GM13976 (cell line): ENCODE data around the gene TGM2.

Source experiments
- DNase-seq: peaks from one replicate; pipeline ENCODE4 v3.0.0; 2012; ENCODE audit warnings: low spot score
- in situ Hi-C: fragments of 300-500 bp; cut with MboI; formaldehyde crosslinking; loops from one replicate; pipeline ENCODE4 v1.12.0; 2022; ENCODE audit warnings: low sequenced_read_pairs, mixed read lengths, inconsistent platforms; ENCODE audit not compliant: unreplicated experiment
- TF ChIP-seq, protein P1 (sequence below): IDR thresholded peaks from 2 replicates; pipeline ENCODE4 v1.5.1; 2012; ENCODE audit warnings: borderline replicate concordance, mild to moderate bottlenecking; ENCODE audit not compliant: insufficient read depth; ENCODE audit errors: extremely low read depth, missing control alignments, control extremely low read depth

The TGM2 gene

DNA sequence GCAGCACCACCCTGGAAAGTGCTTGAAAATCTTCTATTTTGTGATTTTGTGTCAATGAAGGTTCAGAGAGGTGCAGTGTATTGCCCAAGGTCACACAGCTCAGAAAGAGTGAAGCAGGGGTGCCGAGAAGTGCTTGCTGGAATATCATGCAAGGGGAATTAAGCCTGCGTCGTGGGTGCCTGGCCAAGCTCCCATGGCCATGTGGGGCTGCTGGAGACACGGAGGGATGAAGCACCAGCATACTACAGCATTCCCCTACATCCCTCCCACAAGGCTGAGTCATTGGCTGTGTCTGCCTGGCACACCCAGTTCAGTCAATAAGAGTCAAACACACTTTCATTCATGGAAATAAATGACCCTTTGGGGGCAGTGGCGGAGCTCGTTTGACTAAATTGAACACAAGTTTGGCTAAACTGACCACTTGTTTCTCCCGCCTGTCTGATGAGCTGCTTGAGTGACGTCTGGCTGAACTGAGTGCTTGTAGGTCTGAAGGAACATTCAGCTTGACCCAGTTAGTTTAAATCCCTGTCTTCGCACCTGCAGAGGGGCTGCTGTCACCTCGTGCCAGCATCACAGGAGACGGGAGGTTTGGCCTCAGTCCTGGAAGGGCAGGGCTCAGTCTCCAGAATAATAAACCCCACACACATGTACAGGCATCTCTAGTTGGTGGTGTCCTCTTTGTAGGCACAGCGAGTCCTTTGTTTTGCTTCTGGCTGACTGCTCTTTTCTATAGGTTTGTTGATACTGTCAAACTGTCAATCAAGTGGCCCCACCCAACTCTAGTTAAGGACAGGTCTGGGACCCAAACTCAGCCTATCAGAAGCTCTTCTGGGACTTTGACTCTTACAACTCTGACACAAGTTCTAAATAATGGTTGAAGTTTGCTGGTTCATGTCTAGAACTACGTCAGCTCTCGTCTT, 8.4 kb upstream of the TGM2 start:
- DNase-seq = no peak
- in situ Hi-C loops = no loop called here
- TF ChIP-seq, protein P1, sequence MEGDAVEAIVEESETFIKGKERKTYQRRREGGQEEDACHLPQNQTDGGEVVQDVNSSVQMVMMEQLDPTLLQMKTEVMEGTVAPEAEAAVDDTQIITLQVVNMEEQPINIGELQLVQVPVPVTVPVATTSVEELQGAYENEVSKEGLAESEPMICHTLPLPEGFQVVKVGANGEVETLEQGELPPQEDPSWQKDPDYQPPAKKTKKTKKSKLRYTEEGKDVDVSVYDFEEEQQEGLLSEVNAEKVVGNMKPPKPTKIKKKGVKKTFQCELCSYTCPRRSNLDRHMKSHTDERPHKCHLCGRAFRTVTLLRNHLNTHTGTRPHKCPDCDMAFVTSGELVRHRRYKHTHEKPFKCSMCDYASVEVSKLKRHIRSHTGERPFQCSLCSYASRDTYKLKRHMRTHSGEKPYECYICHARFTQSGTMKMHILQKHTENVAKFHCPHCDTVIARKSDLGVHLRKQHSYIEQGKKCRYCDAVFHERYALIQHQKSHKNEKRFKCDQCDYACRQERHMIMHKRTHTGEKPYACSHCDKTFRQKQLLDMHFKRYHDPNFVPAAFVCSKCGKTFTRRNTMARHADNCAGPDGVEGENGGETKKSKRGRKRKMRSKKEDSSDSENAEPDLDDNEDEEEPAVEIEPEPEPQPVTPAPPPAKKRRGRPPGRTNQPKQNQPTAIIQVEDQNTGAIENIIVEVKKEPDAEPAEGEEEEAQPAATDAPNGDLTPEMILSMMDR = no peak

DNA sequence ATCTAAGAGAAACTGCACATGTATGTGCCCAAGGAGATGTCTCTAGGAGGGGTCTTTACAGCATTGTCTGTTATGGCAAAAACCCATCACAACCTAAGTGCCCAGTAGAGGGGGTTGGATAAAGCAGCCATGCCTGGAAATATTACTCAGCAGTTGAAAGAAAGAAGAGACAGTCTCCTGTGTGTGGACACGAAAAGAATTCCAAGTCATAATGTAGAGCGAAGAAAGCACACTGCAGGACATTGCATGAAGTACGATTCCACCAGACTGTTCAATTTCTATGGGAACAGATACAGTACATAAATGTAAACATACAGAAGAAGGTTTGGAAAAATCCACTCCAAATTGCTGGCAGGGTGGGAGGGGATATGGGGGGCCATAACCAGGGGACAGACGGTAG, 7.3 kb upstream of the TGM2 start:
- in situ Hi-C loops = no loop called here
- DNase-seq = no peak
- TF ChIP-seq, protein P1 = no peak

DNA sequence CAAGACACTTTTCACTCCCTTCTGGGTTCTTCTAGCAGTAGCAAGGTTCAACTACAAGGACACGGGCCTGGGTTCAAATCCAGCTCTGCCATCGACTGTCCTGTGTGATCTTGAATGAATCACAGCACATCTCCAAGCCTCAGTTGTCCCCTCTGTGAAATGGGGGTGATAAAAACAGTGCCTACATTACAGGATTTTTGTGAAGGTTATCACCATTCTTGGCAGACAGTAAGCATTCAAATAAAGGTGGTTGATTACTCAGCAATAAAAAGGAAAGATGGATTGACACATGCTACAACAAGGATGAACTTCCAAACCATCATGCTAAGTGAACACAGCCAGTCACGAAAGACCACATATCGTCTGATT, 6.6 kb upstream of the TGM2 start:
- TF ChIP-seq, protein P1 = no peak
- no peak for DNase-seq
- in situ Hi-C loops = no loop called here

DNA sequence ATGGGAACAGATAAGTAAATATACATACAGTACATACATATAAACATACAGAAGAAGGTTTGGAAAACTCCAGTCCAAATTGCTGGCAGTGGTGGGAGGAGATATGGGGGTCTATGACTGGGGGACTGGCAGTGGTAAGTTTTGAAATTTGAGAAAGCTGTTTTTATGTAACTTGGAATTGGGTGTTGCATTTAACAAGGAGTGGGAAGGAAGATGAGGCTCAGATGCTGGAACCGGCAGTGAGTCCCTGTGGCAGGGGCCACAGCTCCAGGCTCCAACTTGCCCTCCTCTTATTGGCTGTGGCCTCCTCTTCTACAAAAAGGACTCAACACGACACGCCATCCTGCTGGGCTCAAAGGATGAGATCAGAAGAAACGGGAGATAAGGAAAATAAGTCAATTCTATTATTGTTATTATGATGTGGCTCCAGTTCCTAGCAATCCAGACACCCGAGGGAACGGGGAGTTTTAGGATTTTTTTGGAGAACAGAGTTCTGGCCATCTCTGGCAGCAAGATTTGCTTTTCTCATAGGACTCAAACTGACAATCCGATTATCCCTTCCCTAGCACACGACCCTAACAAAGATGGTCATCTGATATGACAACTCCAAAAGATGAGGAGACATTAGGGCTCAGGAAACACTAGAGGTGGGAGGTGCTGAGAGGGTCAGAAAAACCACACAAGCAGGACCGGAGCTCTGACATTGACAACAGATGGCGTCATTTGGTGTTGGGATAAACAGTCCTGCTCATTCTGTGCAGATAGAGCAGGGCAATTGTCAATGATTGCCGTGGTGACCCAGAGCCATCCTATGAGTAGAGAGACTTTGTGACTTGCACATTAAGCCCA, 6.0 kb upstream of the TGM2 start:
- in situ Hi-C loops = no loop called here
- no peak for DNase-seq
- TF ChIP-seq, protein P1 = no peak

DNA sequence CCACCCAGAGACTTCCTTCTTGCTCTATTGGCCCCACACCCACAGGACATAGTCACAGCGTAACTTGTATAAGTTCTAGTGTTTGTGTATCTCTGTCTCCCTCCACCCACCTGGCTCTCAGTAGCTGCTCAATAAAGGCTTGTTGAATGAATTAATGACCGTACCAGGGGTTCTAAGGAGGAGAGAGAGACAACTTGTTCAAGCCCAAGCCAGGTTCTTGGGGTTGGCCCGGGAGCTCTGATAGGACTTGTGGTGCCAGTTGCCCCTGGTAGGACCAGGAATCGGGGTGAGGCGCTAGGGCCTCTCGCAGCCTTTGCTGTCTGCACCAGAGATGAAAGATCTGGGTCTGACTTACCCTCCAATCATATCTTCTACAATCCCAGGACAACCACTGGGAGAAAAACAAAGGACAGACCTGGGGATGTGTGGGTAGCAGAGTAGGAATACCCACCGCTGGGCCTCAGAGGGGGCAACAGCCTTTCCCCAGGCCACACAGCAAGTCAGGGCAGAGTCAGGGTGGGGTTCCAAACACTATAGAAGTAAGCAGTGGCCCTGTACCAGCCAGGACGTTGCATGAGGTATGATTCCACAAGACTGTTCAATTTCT, 5.3 kb upstream of the TGM2 start:
- DNase-seq = no peak
- in situ Hi-C loops = no loop called here
- TF ChIP-seq, protein P1 = no peak

DNA sequence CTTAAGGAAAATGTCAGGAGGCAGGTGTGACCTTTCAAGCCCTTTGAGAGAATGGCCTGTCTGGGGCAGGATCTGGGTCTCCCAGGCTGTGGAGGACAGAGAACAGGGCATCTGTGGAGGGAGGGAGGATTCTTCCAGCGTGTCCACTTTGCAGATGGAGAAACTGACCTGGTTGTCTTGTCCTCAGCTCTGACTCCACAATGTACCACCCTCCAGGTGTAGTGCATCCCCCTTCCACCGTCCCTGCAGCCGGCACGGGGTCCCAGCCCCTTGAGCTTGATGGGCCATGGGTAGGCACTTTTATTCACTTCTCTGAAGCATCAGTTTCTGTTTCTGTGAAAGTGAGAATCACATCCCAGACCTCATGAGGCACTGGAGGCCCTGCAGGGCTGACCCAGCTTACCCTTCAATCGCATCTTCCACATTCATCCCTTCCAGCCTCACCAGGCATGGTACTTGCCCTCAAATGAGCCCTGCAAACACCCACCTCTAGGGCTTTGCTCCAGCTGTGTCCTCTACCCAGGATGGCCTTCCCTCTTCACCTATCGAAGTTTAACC, 4.6 kb upstream of the TGM2 start:
- in situ Hi-C loops = loop anchor here (10.0 kb wide), 1 partner anchor 105 kb away; no protein-coding TSS in a partner anchor
- TF ChIP-seq, protein P1 = no peak
- no peak for DNase-seq
